Measurements from ENCODE around the gene TCEA3. TPM values are rescaled to one million over a fixed set of nuclear protein-coding genes. Genes with fewer than 3 reads are reported as not detected.

Gene TCEA3
- total and polyA plus RNA-seq, 3 donors from 2014 or later: 10.8 to 14.7 (median 12.6) TPM

DNA sequence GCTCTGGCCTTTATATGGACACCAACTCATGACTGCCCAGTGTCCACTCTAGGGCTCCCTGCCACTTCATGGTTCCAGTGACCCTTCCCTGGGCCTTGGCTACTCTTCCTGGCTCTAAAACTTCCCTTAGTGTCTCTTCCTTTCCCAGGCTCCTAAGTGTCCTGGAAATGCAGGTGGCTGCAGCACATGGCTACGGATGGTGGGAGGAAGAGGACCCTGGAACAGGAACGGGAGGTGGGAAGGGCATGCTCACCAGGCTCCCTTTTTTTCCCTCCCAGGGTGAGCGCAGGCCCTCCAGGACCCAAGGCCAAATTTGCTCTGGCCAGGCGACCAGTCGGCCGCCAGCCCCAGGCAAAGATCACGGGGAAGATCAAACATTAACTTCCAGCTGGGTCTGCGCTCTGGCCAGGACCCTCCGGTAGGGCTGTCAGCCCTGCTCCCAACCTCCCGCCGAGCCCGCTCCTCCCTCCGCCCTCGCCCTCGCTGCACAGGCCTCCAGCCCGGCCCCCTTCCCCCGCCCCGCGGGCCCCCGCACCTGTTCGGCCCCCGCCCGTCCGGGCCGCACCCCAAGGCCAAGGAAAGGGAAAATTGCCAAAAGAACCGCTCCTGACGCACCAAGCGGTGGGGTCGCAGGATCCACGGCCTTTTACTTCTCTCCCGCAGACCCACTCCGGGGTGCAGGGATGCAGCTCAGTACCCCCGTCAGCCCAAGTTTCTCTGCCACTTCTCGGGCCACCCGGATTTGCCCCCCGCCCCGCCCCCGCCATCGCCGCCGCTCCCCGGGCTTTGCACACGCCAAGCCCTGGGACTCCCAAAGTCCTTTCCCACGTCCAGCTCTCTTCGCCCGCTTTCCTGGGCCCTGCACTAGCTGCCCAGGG, 894 bp downstream of the TCEA3 start:
- Histone ChIP-seq H3K9me3 (no peaks in the 10 kb centered on the region), H3K4me1 (peaks cover 33% of the 10 kb centered on the region), H3K4me3 (peak overlapping the region; percentile 41 to 64), H3K27me3 (no peaks in the 10 kb centered on the region), H3K36me3 (ENCODE audit: low read depth, missing control alignments) (no peaks in the 10 kb centered on the region), H3K27ac (peak overlapping the region in 1 of 2 donors; percentile 37)
- no peak for TF ChIP-seq POLR2A (IDR thresholded peaks at IDR 0.05)
- TF ChIP-seq, protein P1, sequence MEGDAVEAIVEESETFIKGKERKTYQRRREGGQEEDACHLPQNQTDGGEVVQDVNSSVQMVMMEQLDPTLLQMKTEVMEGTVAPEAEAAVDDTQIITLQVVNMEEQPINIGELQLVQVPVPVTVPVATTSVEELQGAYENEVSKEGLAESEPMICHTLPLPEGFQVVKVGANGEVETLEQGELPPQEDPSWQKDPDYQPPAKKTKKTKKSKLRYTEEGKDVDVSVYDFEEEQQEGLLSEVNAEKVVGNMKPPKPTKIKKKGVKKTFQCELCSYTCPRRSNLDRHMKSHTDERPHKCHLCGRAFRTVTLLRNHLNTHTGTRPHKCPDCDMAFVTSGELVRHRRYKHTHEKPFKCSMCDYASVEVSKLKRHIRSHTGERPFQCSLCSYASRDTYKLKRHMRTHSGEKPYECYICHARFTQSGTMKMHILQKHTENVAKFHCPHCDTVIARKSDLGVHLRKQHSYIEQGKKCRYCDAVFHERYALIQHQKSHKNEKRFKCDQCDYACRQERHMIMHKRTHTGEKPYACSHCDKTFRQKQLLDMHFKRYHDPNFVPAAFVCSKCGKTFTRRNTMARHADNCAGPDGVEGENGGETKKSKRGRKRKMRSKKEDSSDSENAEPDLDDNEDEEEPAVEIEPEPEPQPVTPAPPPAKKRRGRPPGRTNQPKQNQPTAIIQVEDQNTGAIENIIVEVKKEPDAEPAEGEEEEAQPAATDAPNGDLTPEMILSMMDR (IDR thresholded peaks at IDR 0.05): no peak
- intact Hi-C loops (cut with DNase I; ENCODE audit: low total_unique reads): no loop called here
- no peak for DNase-seq
- 4 to 5% methylated on average over 9 to 44 of the region's 46 CpGs for WGBS, 2 donors

GRCh38 chr1:23422941-23423340, 1.6 kb downstream of the TCEA3 start:
- WGBS, 2 donors: 37 to 48% methylated on average over 5 to 6 of the region's 6 CpGs
- H3K4me3 ChIP-seq: no peak overlapping the region
- H3K27me3 ChIP-seq: no peaks in the 10 kb centered on the region
- no peaks in the 10 kb centered on the region for H3K9me3 ChIP-seq
- H3K4me1 ChIP-seq: peaks cover 33% of the 10 kb centered on the region
- intact Hi-C loops (cut with DNase I; ENCODE audit: low total_unique reads): no loop called here
- no peak for TF ChIP-seq POLR2A (IDR thresholded peaks at IDR 0.05)
- TF ChIP-seq, protein P1 (IDR thresholded peaks at IDR 0.05): no peak
- peak overlapping the region; percentile 21 to 37 for H3K27ac ChIP-seq
- DNase-seq: no peak
- no peaks in the 10 kb centered on the region for H3K36me3 ChIP-seq (ENCODE audit: low read depth, missing control alignments)

GRCh38 chr1:23422241-23422877, 2.2 kb downstream of the TCEA3 start:
- peak; percentile 72 for DNase-seq
- Histone ChIP-seq H3K36me3 (ENCODE audit: low read depth, missing control alignments) (no peaks in the 10 kb centered on the region), H3K4me1 (peaks cover 33% of the 10 kb centered on the region), H3K27me3 (no peaks in the 10 kb centered on the region), H3K9me3 (no peaks in the 10 kb centered on the region), H3K27ac (peak overlapping the region; percentile 21 to 37), H3K4me3 (no peak overlapping the region)
- intact Hi-C loops (cut with DNase I; ENCODE audit: low total_unique reads): no loop called here
- TF ChIP-seq, protein P1 (IDR thresholded peaks at IDR 0.05): no peak
- whole genome bisulfite sequencing, 2 donors: 19 to 43% methylated on average over 15 of the region's 15 CpGs

DNA sequence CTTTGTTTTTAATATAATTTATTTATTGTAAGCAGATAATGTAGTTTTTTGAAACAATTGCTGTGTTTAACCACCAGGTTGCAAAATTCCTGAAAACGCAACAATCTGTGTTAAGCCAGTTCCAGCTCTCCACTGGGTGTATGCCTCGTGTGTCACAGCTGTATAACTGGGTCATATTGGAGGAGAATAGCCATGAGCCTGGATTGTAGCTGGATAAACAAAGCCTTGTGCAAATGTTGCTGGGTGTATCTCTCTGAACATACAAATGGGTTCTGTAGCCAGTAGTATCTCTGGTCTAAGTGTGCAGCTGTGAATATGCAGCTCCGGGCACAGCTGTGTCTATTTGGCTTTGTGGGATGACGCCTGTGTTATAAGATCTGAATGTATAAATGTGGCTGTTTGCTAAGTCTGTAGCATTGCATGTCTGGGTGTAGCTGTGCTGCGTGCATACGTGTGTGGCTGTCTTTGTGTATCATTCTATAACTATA, 2.8 kb downstream of the TCEA3 start:
- intact Hi-C loops (cut with DNase I; ENCODE audit: low total_unique reads): no loop called here
- H3K36me3 ChIP-seq (ENCODE audit: low read depth, missing control alignments): no peaks in the 10 kb centered on the region

More for the DNA sequence above, 2.8 kb downstream of the TCEA3 start:
- no peak overlapping the region for H3K4me3 ChIP-seq
- H3K9me3 ChIP-seq: no peaks in the 10 kb centered on the region
- WGBS, 2 donors: 31 to 54% methylated on average over 6 of the region's 6 CpGs
- DNase-seq: no peak
- H3K27ac ChIP-seq: no peak overlapping the region
- TF ChIP-seq POLR2A (IDR thresholded peaks at IDR 0.05): no peak
- TF ChIP-seq, protein P1 (IDR thresholded peaks at IDR 0.05): peak in 2 of 3 experiments; percentile 36 to 42
- peaks cover 33% of the 10 kb centered on the region for H3K4me1 ChIP-seq
- no peaks in the 10 kb centered on the region for H3K27me3 ChIP-seq

Data from testis (tissue), 3 donors.